KMS-11 (cell line): ENCODE measurements around the gene ASS1.

Source experiments
- H2AFZ ChIP-seq: fragments of 200-600 bp; sonication (generic); 2 replicates; pipeline ENCODE4 v1.6.1; 2016; ENCODE audit warnings: antibody characterized with exemption, mixed run types, low read depth
- H3K27ac ChIP-seq: fragments of 200-600 bp; sonication (generic); 2 replicates; pipeline ENCODE4 v1.6.1; 2016; ENCODE audit warnings: mild to moderate bottlenecking, mixed run types
- H3K27me3 ChIP-seq: fragments of 200-600 bp; sonication (generic); 2 replicates; pipeline ENCODE4 v1.6.1; 2017; ENCODE audit warnings: mild to moderate bottlenecking, low read depth, mixed run types, moderate library complexity; ENCODE audit not compliant: insufficient read depth
- H3K36me3 ChIP-seq: fragments of 200-600 bp; sonication (generic); 2 replicates; pipeline ENCODE4 v1.6.1; 2017; ENCODE audit warnings: mild to moderate bottlenecking, mixed run types; ENCODE audit not compliant: insufficient read depth
- H3K4me1 ChIP-seq: fragments of 200-600 bp; sonication (generic); 2 replicates; pipeline ENCODE4 v1.6.1; 2016; ENCODE audit warnings: mild to moderate bottlenecking, low read depth, mixed run types; ENCODE audit not compliant: poor library complexity, severe bottlenecking
- H3K4me2 ChIP-seq: fragments of 200-600 bp; sonication (generic); 2 replicates; pipeline ENCODE4 v1.7.0; 2016; ENCODE audit warnings: mild to moderate bottlenecking, mixed run types
- H3K4me3 ChIP-seq: fragments of 200-600 bp; sonication (generic); IDR thresholded peaks from 2 replicates; pipeline ENCODE4 v1.6.1; 2017; ENCODE audit warnings: low read depth, low read length, mixed read lengths; ENCODE audit not compliant: insufficient read depth
- H3K79me2 ChIP-seq: fragments of 200-600 bp; sonication (generic); 2 replicates; pipeline ENCODE4 v1.6.1; 2016; ENCODE audit warnings: low read depth, mixed run types; ENCODE audit not compliant: insufficient read depth
- H3K9ac ChIP-seq: fragments of 200-600 bp; sonication (generic); 2 replicates; pipeline ENCODE4 v1.6.1; 2016; ENCODE audit warnings: mild to moderate bottlenecking, mixed run types
- H4K20me1 ChIP-seq: fragments of 200-600 bp; sonication (generic); 2 replicates; pipeline ENCODE4 v1.6.1; 2016; ENCODE audit warnings: mild to moderate bottlenecking, mixed run types; ENCODE audit not compliant: insufficient read depth
- TF ChIP-seq, protein P1 (sequence below): fragments of 200-600 bp; sonication (generic); conservative IDR thresholded peaks from 2 replicates; pipeline ENCODE4 v1.6.1; 2017; ENCODE audit warnings: low read depth, mild to moderate bottlenecking, antibody characterized with exemption, low read length, moderate library complexity, mixed read lengths

ASS1 gene

GRCh38 chr9:130430232-130430631 is 14.5 kb upstream of the ASS1 start:
- peaks cover 62% of the 10 kb centered on the region for H3K27me3 ChIP-seq
- no peaks in the 10 kb centered on the region for H3K4me1 ChIP-seq
- no peaks in the 10 kb centered on the region for H4K20me1 ChIP-seq
- no peak overlapping the region for H2AFZ ChIP-seq
- H3K4me3 ChIP-seq: no peak overlapping the region
- no peaks in the 10 kb centered on the region for H3K79me2 ChIP-seq
- no peak overlapping the region for H3K27ac ChIP-seq
- no peaks in the 10 kb centered on the region for H3K36me3 ChIP-seq
- TF ChIP-seq, protein P1, sequence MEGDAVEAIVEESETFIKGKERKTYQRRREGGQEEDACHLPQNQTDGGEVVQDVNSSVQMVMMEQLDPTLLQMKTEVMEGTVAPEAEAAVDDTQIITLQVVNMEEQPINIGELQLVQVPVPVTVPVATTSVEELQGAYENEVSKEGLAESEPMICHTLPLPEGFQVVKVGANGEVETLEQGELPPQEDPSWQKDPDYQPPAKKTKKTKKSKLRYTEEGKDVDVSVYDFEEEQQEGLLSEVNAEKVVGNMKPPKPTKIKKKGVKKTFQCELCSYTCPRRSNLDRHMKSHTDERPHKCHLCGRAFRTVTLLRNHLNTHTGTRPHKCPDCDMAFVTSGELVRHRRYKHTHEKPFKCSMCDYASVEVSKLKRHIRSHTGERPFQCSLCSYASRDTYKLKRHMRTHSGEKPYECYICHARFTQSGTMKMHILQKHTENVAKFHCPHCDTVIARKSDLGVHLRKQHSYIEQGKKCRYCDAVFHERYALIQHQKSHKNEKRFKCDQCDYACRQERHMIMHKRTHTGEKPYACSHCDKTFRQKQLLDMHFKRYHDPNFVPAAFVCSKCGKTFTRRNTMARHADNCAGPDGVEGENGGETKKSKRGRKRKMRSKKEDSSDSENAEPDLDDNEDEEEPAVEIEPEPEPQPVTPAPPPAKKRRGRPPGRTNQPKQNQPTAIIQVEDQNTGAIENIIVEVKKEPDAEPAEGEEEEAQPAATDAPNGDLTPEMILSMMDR: no peak
- H3K9ac ChIP-seq: no peak overlapping the region
- no peak overlapping the region for H3K4me2 ChIP-seq

DNA sequence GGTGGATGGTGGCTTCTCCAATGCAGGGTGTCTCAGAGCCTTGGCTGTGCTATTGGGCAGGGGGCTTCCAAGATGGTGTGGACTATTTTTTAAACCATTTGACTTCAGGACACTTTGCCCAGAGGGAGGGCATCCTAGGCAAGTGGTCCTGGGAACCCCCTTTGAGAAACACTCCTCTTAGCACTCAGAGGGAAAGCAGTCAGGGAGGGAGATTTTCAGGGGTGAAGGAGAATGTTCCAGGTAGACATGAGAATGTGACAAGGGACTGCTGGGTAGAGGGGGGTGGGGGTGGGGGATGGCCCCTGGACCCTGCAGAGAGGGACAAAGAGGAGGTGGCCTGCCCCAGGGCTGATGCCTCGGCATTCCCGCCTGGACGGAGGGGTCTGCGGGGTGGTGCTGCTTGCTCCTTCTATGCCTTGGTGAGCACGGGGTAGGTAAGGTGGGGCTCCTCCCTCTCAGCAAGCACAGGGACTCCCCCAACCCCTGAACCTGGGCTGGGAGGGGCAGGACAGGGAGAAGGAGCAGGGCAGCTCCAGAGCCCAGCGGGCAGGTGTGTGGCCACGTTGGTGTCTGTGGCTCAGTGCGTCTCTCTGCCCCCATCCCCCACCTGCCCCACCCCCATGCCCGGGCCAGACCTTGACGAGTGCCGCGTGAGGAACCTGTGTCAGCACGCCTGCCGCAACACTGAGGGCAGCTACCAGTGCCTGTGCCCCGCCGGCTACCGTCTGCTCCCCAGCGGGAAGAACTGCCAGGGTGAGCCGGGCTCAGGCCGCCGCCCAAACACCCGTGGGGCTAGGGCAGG is 13.8 kb upstream of the ASS1 start:
- no peaks in the 10 kb centered on the region for H3K79me2 ChIP-seq
- no peak overlapping the region for H3K27ac ChIP-seq
- TF ChIP-seq, protein P1: no peak
- H3K27me3 ChIP-seq: peaks cover 56% of the 10 kb centered on the region
- H3K4me3 ChIP-seq: no peak overlapping the region
- no peaks in the 10 kb centered on the region for H4K20me1 ChIP-seq
- H3K4me2 ChIP-seq: no peak overlapping the region
- H2AFZ ChIP-seq: no peak overlapping the region
- no peaks in the 10 kb centered on the region for H3K4me1 ChIP-seq
- no peaks in the 10 kb centered on the region for H3K36me3 ChIP-seq
- H3K9ac ChIP-seq: no peak overlapping the region

DNA sequence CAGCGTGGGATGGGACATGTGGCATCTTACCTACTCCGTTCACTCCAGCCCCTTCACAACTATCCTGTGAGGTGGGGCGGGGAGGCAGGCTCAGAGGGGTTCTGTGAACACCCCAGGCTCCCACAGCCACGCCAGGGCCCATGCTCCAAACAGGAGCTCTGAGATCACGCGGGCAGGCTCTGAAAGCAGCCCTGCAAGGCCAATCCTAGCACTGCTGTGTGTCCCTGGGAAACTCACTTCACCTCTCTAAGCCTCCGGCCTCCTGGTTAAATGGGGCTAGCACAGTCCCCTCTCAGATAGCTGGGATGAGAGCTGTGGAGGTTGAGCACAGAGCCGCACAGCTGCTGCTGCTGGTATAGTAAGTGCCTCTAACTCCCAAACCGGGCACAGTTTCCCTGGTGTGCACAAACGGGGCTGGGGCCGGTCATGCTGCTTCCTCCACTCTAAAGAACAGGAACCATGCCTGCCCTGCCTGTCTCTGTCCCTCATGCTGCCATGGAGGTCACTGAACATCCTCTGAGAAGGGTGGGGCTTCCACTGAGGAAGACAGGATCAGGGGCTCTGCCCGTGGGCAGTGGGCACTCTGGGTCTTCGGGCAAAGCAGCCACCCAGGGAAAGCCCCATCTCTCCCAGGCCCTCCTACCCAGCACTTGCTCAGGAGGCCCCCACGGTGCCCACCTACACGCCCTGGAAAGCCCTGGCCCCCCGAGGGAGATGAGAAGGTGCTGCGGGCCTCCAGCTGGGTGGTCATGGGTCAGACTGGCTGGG is 13.0 kb upstream of the ASS1 start:
- Histone ChIP-seq H2AFZ (no peak overlapping the region), H3K4me3 (no peak overlapping the region), H3K27ac (no peak overlapping the region), H3K9ac (no peak overlapping the region), H3K36me3 (no peaks in the 10 kb centered on the region), H3K79me2 (no peaks in the 10 kb centered on the region), H3K4me1 (no peaks in the 10 kb centered on the region), H3K27me3 (peaks cover 56% of the 10 kb centered on the region), H4K20me1 (no peaks in the 10 kb centered on the region), H3K4me2 (no peak overlapping the region)
- TF ChIP-seq, protein P1: no peak

DNA sequence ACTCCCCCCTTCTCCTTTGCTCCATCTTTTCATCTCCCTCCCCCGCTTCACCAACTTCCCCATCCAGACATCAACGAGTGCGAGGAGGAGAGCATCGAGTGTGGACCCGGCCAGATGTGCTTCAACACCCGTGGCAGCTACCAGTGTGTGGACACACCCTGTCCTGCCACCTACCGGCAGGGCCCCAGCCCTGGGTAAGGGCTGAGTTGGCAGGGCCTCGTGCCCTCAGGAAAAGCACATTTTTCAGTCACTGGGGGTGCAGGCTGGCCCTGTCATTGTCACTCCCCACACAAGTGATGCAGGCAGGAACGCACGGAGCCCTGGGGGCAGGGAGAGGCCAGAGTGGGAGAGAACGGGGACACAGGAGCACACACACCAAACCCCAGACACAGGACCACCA is 12.4 kb upstream of the ASS1 start:
- Histone ChIP-seq H3K4me2 (no peak overlapping the region), H3K27ac (no peak overlapping the region), H3K4me3 (no peak overlapping the region), H4K20me1 (no peaks in the 10 kb centered on the region), H3K27me3 (peaks cover 57% of the 10 kb centered on the region), H2AFZ (no peak overlapping the region), H3K4me1 (no peaks in the 10 kb centered on the region), H3K79me2 (no peaks in the 10 kb centered on the region), H3K9ac (no peak overlapping the region), H3K36me3 (no peaks in the 10 kb centered on the region)
- TF ChIP-seq, protein P1: no peak
